ENCODE results near the gene POLR3E.

- TF ChIP-seq EZH2 (IDR thresholded peaks at IDR 0.05; ENCODE audit: borderline replicate concordance, low read depth, low read length, severe bottlenecking): no peak
- no peak for TF ChIP-seq JUN (IDR thresholded peaks at IDR 0.05; ENCODE audit: borderline replicate concordance, insufficient read depth, insufficient read length, low read depth)
- no peak for TF ChIP-seq CTCF (IDR thresholded peaks at IDR 0.05; ENCODE audit: extremely low read depth in 1 of 2, insufficient read depth in 1 of 2, low read depth in 1 of 2, low read length in 2 of 2)
- no peak for TF ChIP-seq MAX (IDR thresholded peaks at IDR 0.05; ENCODE audit: insufficient read depth, insufficient read length)
These were observed 60.8 kb downstream of the POLR3E start for GRCh38 chr16:22358000-22358399.
